WI38 (cell line): ENCODE results near the gene HERPUD2.
"Not testable (repeated sequence)": the region's sequence is repeated elsewhere in the genome, so short reads cannot be mapped to it uniquely, and the experiment has no call there.

ENCODE experiments used
- H3K4me3 ChIP-seq: 2 replicates; pipeline ENCODE4 v1.5.1; 2011; ENCODE audit warnings: low read depth, mild to moderate bottlenecking, control low read depth, low read length
- TF ChIP-seq, protein P1 (sequence below): IDR thresholded peaks from 2 replicates; pipeline ENCODE4 v1.5.1; 2012; ENCODE audit warnings: low read depth, mild to moderate bottlenecking, control low read depth, low read length

The HERPUD2 gene

GRCh38 chr7:35695473-35695850 lies 527 bp upstream of the HERPUD2 start:
- TF ChIP-seq, protein P1, sequence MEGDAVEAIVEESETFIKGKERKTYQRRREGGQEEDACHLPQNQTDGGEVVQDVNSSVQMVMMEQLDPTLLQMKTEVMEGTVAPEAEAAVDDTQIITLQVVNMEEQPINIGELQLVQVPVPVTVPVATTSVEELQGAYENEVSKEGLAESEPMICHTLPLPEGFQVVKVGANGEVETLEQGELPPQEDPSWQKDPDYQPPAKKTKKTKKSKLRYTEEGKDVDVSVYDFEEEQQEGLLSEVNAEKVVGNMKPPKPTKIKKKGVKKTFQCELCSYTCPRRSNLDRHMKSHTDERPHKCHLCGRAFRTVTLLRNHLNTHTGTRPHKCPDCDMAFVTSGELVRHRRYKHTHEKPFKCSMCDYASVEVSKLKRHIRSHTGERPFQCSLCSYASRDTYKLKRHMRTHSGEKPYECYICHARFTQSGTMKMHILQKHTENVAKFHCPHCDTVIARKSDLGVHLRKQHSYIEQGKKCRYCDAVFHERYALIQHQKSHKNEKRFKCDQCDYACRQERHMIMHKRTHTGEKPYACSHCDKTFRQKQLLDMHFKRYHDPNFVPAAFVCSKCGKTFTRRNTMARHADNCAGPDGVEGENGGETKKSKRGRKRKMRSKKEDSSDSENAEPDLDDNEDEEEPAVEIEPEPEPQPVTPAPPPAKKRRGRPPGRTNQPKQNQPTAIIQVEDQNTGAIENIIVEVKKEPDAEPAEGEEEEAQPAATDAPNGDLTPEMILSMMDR = no peak
- H3K4me3 ChIP-seq = peak overlapping the region; percentile 97

GRCh38 chr7:35694161-35694783 lies 663 bp downstream of the HERPUD2 start:
- H3K4me3 ChIP-seq = peak overlapping the region; percentile 97
- TF ChIP-seq, protein P1 = no peak

GRCh38 chr7:35691827-35692307 lies 3.1 kb downstream of the HERPUD2 start:
- H3K4me3 ChIP-seq = peak overlapping the region; percentile 97
- TF ChIP-seq, protein P1 = no peak

GRCh38 chr7:35691366-35691765 lies 3.6 kb downstream of the HERPUD2 start:
- peak overlapping the region; percentile 97 for H3K4me3 ChIP-seq
- TF ChIP-seq, protein P1 = no peak

DNA sequence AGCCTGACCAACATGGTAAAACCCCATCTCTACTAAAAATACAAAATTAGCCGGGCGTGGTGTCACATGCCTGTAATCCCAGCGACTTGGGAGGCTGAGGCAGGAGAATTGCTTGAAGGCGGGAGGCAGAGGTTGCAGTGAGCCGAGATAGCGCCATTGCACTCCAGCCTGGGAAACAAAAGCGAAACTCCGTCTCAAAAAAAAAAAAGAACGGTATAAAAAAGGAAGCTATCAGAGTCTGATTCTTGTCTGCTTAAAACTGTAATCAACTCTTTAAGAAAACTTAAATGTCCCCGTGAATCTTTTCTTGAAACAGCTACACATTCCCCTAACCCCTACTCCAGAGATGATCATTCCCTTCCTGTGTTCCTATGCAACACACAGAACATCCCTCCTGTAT lies 4.3 kb downstream of the HERPUD2 start:
- H3K4me3 ChIP-seq = not testable (repeated sequence)

- H3K4me3 ChIP-seq = no peak overlapping the region
- TF ChIP-seq, protein P1 = no peak
These were observed 9.2 kb downstream of the HERPUD2 start for GRCh38 chr7:35685781-35686180.

- H3K4me3 ChIP-seq = no peak overlapping the region
- TF ChIP-seq, protein P1 = no peak
These were observed 13.5 kb downstream of the HERPUD2 start for GRCh38 chr7:35681231-35682029.
